OCI-LY3 (cell line): ENCODE results near the gene ICAM1.

Experiments used
- CTCF ChIP-seq: fragments of 200-600, 300-600 bp; sonication (generic); IDR thresholded peaks from 2 replicates; pipeline ENCODE4 v1.5.1; 2014; ENCODE audit warnings: antibody characterized with exemption, low read length, low read depth
- EZH2phosphoT487 ChIP-seq: fragments of 200-600 bp; shearing (Covaris generic); IDR thresholded peaks from 2 replicates; pipeline ENCODE4 v1.6.1; 2018; ENCODE audit warnings: antibody characterized with exemption, mixed run types, low read depth

- TF ChIP-seq CTCF (no peak), EZH2phosphoT487 (no peak)
Measured at GRCh38 chr19:10290357-10290875, 19.5 kb downstream of the ICAM1 start.
